ENCODE data around the gene MORN1. TPM values are rescaled to one million over a fixed set of nuclear protein-coding genes. Genes with fewer than 3 reads are reported as not detected.

MORN1 gene
- total and polyA plus RNA-seq, 4 donors, result 2.3 to 6.9 (median 3.6) TPM

- DNase-seq (ENCODE audit: low spot score), result no peak
These were observed 26.5 kb upstream of the MORN1 start for GRCh38 chr1:2417833-2418225.

More at GRCh38 chr1:2417833-2418225, 26.5 kb upstream of the MORN1 start:
- Histone ChIP-seq H3K9ac (ENCODE audit: low read depth in 1 of 2, low read length in 2 of 2) (no peak overlapping the region), H3K4me3 (ENCODE audit: low read depth in 1 of 3, low read length in 3 of 3) (no peak overlapping the region), H3K4me1 (ENCODE audit: control insufficient read depth in 4 of 4, insufficient read depth in 4 of 4, low read length in 3 of 4) (peaks cover 9 to 19% (median 15%) of the 10 kb centered on the region in 4 donors), H3K9me3 (ENCODE audit: control insufficient read depth in 4 of 4, low read length in 3 of 4) (peaks cover 0 to under 1% (median 0%) of the 10 kb centered on the region in 4 donors), H3K36me3 (ENCODE audit: control insufficient read depth in 4 of 4, insufficient read depth in 3 of 4, low read depth in 1 of 4, low read length in 3 of 4) (no peaks in the 10 kb centered on the region), H3K27me3 (ENCODE audit: control insufficient read depth in 4 of 4, insufficient read depth in 4 of 4, low read length in 3 of 4) (no peaks in the 10 kb centered on the region), H3K27ac (ENCODE audit: low read depth in 1 of 2, low read length in 2 of 2) (no peak overlapping the region)
- WGBS, result 75% methylated on average over 14 of the region's 14 CpGs
- no peak for TF ChIP-seq GABPA (IDR thresholded peaks at IDR 0.05 in 1 of 2, conservative IDR thresholded peaks at IDR 0.05 in 1 of 2)
- TF ChIP-seq, protein P1, sequence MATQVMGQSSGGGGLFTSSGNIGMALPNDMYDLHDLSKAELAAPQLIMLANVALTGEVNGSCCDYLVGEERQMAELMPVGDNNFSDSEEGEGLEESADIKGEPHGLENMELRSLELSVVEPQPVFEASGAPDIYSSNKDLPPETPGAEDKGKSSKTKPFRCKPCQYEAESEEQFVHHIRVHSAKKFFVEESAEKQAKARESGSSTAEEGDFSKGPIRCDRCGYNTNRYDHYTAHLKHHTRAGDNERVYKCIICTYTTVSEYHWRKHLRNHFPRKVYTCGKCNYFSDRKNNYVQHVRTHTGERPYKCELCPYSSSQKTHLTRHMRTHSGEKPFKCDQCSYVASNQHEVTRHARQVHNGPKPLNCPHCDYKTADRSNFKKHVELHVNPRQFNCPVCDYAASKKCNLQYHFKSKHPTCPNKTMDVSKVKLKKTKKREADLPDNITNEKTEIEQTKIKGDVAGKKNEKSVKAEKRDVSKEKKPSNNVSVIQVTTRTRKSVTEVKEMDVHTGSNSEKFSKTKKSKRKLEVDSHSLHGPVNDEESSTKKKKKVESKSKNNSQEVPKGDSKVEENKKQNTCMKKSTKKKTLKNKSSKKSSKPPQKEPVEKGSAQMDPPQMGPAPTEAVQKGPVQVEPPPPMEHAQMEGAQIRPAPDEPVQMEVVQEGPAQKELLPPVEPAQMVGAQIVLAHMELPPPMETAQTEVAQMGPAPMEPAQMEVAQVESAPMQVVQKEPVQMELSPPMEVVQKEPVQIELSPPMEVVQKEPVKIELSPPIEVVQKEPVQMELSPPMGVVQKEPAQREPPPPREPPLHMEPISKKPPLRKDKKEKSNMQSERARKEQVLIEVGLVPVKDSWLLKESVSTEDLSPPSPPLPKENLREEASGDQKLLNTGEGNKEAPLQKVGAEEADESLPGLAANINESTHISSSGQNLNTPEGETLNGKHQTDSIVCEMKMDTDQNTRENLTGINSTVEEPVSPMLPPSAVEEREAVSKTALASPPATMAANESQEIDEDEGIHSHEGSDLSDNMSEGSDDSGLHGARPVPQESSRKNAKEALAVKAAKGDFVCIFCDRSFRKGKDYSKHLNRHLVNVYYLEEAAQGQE (IDR thresholded peaks at IDR 0.05), result no peak
- TF ChIP-seq TAF1 (conservative IDR thresholded peaks at IDR 0.05), result no peak
- TF ChIP-seq JUND (IDR thresholded peaks at IDR 0.05), result no peak
- TF ChIP-seq FOXA1 (IDR thresholded peaks at IDR 0.05), result no peak
- TF ChIP-seq CTCF (IDR thresholded peaks at IDR 0.05; ENCODE audit: low read depth, low read length, missing input control), result no peak
- no peak for TF ChIP-seq ZBTB33 (IDR thresholded peaks at IDR 0.05)
- TF ChIP-seq HNF4A (conservative IDR thresholded peaks at IDR 0.05), result no peak
- no peak for TF ChIP-seq ATF3 (IDR thresholded peaks at IDR 0.05)
- TF ChIP-seq NR2F2 (IDR thresholded peaks at IDR 0.05), result no peak
- TF ChIP-seq RAD21 (IDR thresholded peaks at IDR 0.05), result no peak
- no peak for TF ChIP-seq FOXA2 (IDR thresholded peaks at IDR 0.05)
- TF ChIP-seq, protein P2, sequence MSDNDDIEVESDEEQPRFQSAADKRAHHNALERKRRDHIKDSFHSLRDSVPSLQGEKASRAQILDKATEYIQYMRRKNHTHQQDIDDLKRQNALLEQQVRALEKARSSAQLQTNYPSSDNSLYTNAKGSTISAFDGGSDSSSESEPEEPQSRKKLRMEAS (IDR thresholded peaks at IDR 0.05), result no peak
- no peak for TF ChIP-seq RXRA (IDR thresholded peaks at IDR 0.05)
- TF ChIP-seq HNF4G (IDR thresholded peaks at IDR 0.05), result no peak

All from liver (tissue), 9 donors.